GM23338 (cell line): ENCODE data around the gene GNL2. TPM values are rescaled to one million over a fixed set of nuclear protein-coding genes. Genes with fewer than 3 reads are reported as not detected.
"Not testable (repeated sequence)": the region's sequence is repeated elsewhere in the genome, so short reads cannot be mapped to it uniquely, and the experiment has no call there.

Source experiments
- ATAC-seq: fragments of 200-7000 bp; cut with Tn5 transposase; 3 replicates; pipeline ENCODE4 v1.9.1; 2020
- DNase-seq: peaks from one replicate; pipeline ENCODE4 v3.0.0-alpha.2; 2015; ENCODE audit warnings: low spot score
- H2AFZ ChIP-seq: fragments of 200-600 bp; sonication (generic); 2 replicates; pipeline ENCODE4 v1.8.0; 2016; ENCODE audit warnings: antibody characterized with exemption, mild to moderate bottlenecking, moderate library complexity
- H3F3A ChIP-seq: fragments of 200-600 bp; sonication (generic); replicated peaks from 2 replicates; pipeline ENCODE4 v1.8.0; 2017; ENCODE audit warnings: antibody characterized with exemption, mixed run types, low read depth
- H3K27ac ChIP-seq: fragments of 200-600 bp; sonication (generic); 2 replicates; pipeline ENCODE4 v1.6.1; 2016; ENCODE audit warnings: low read depth
- H3K27me3 ChIP-seq: fragments of 200-600 bp; sonication (generic); 2 replicates; pipeline ENCODE4 v1.8.0; 2016; ENCODE audit warnings: mild to moderate bottlenecking, mixed run types, moderate library complexity; ENCODE audit not compliant: insufficient read depth
- H3K36me3 ChIP-seq: fragments of 200-600 bp; sonication (generic); 2 replicates; pipeline ENCODE4 v1.8.0; 2016; ENCODE audit warnings: mild to moderate bottlenecking; ENCODE audit not compliant: insufficient read depth
- H3K4me1 ChIP-seq: fragments of 200-600 bp; sonication (generic); 2 replicates; pipeline ENCODE4 v1.8.0; 2016; ENCODE audit warnings: mild to moderate bottlenecking, moderate library complexity; ENCODE audit not compliant: insufficient read depth
- H3K4me2 ChIP-seq: fragments of 200-600 bp; sonication (generic); 2 replicates; pipeline ENCODE4 v1.7.1; 2017; ENCODE audit warnings: mixed run types
- H3K4me3 ChIP-seq: fragments of 200-600 bp; sonication (generic); 2 replicates; pipeline ENCODE4 v1.6.1; 2016; ENCODE audit warnings: mixed run types
- H3K79me2 ChIP-seq: fragments of 200-600 bp; sonication (generic); replicated peaks from 2 replicates; pipeline ENCODE4 v1.8.0; 2017; ENCODE audit warnings: mild to moderate bottlenecking; ENCODE audit not compliant: insufficient read depth
- H3K9me2 ChIP-seq: fragments of 200-600 bp; sonication (generic); 2 replicates; pipeline ENCODE4 v1.8.0; 2017; ENCODE audit not compliant: insufficient read depth
- H4K20me1 ChIP-seq: fragments of 200-600 bp; sonication (generic); replicated peaks from 2 replicates; pipeline ENCODE4 v1.8.0; 2017; ENCODE audit warnings: mild to moderate bottlenecking; ENCODE audit not compliant: insufficient read depth
- H3K27ac Mint-ChIP-seq: 2 replicates; pipeline ENCODE4 v1.8.0; 2020; ENCODE audit warnings: inconsistent platforms, mild to moderate bottlenecking, moderate library complexity, mixed read lengths
- H3K27me3 Mint-ChIP-seq: 3 replicates; pipeline ENCODE4 v1.8.0; 2022; ENCODE audit warnings: low read depth, mild to moderate bottlenecking, moderate library complexity, mixed read lengths, inconsistent platforms; ENCODE audit not compliant: insufficient read depth, poor library complexity
- H3K36me3 Mint-ChIP-seq: 3 replicates; pipeline ENCODE4 v1.8.0; 2021; ENCODE audit warnings: low read depth, mild to moderate bottlenecking, inconsistent platforms, moderate library complexity, mixed read lengths
- H3K4me1 Mint-ChIP-seq: 3 replicates; pipeline ENCODE4 v1.8.0; 2020; ENCODE audit warnings: mild to moderate bottlenecking, inconsistent platforms, mixed read lengths
- H3K4me3 Mint-ChIP-seq: 3 replicates; pipeline ENCODE4 v1.8.0; 2021; ENCODE audit warnings: moderate library complexity, mild to moderate bottlenecking, inconsistent platforms, mixed read lengths
- H3K9me3 Mint-ChIP-seq: 3 replicates; pipeline ENCODE4 v1.8.0; 2020; ENCODE audit warnings: moderate library complexity, mild to moderate bottlenecking, inconsistent platforms, mixed read lengths
- CREB1 ChIP-seq: fragments of 250-450 bp; sonication (Bioruptor Pico); IDR thresholded peaks from 2 replicates; pipeline ENCODE4 v1.5.0; 2020; ENCODE audit warnings: low read depth, mild to moderate bottlenecking, moderate library complexity
- CTCF ChIP-seq, 2 experiments: fragments of 200-600 bp in 1 of 2; sonication (generic) in 1 of 2; conservative IDR thresholded peaks; 2 replicates each; pipeline versions ENCODE4 v1.5.1 to v1.6.1; 2016 to 2017; ENCODE audit warnings: antibody characterized with exemption in 2 of 2, low read depth in 2 of 2, mild to moderate bottlenecking in 2 of 2, moderate library complexity in 1 of 2
- EZH2 ChIP-seq: fragments of 200-600 bp; sonication (generic); IDR thresholded peaks from one replicate; pipeline ENCODE4 v1.8.0; 2017; ENCODE audit warnings: antibody characterized with exemption, mild to moderate bottlenecking, low read depth; ENCODE audit not compliant: unreplicated experiment
- EZH2phosphoT487 ChIP-seq: fragments of 200-600 bp; sonication (generic); IDR thresholded peaks from one replicate; pipeline ENCODE4 v1.8.1; 2018; ENCODE audit warnings: antibody characterized with exemption; ENCODE audit not compliant: unreplicated experiment
- JUNB ChIP-seq: IDR thresholded peaks from one replicate; pipeline ENCODE4 v1.6.1; 2016; ENCODE audit warnings: antibody characterized with exemption; ENCODE audit not compliant: unreplicated experiment
- NANOG ChIP-seq: IDR thresholded peaks from 2 replicates; pipeline ENCODE4 v1.6.1; 2016; ENCODE audit warnings: antibody characterized with exemption, borderline replicate concordance
- POLR2AphosphoS5 ChIP-seq: IDR thresholded peaks from 2 replicates; pipeline ENCODE4 v1.6.1; 2016; ENCODE audit warnings: antibody characterized with exemption, low read depth
- REST ChIP-seq: IDR thresholded peaks from one replicate; pipeline ENCODE4 v1.6.1; 2018; ENCODE audit warnings: antibody characterized with exemption; ENCODE audit not compliant: unreplicated experiment
- ZNF114 ChIP-seq: fragments of 250-450 bp; sonication (Bioruptor Pico); IDR thresholded peaks from 2 replicates; pipeline ENCODE4 v1.5.0; 2020; ENCODE audit warnings: mild to moderate bottlenecking, moderate library complexity
- ZNF331 ChIP-seq: fragments of 250-450 bp; sonication (Bioruptor Pico); IDR thresholded peaks from 2 replicates; pipeline ENCODE4 v1.5.0; 2020; ENCODE audit warnings: low read depth, mild to moderate bottlenecking, moderate library complexity
- ZNF462 ChIP-seq: fragments of 250-450 bp; sonication (Bioruptor Pico); IDR thresholded peaks from 2 replicates; pipeline ENCODE4 v1.5.0; 2020; ENCODE audit warnings: mild to moderate bottlenecking, moderate library complexity
- polyA plus RNA-seq: library from polyadenylated mRNA; unstranded; fragments of >200 nt; fragmentation: Nextera tagmentation; extraction: Ambion mirVana; gene quantifications from 2 replicates; pipeline ENCODE4 v1.2.1, GENCODE V29; 2016
- total RNA-seq: library from RNA; depleted of rRNA; stranded (reverse); fragments of >200 nt; shearing (Covaris generic); gene quantifications from 2 replicates; pipeline ENCODE4 v1.2.3, GENCODE V29; 2014

The GNL2 gene
- total and polyA plus RNA-seq, 2 experiments from 2014 or later = 78.4 to 121 TPM

- peaks cover 52% of the 10 kb centered on the region for H3K36me3 Mint-ChIP-seq
- H3K27ac ChIP-seq, H3K4me3 Mint-ChIP-seq, H3K9me3 Mint-ChIP-seq, H3K4me1 Mint-ChIP-seq, H2AFZ ChIP-seq, H3K27me3 Mint-ChIP-seq, H3K27ac Mint-ChIP-seq, H3K4me2 ChIP-seq, H3F3A ChIP-seq, ATAC-seq, H3K4me1 ChIP-seq, H3K27me3 ChIP-seq, H3K4me3 ChIP-seq, H3K9me2 ChIP-seq, H3K79me2 ChIP-seq, DNase-seq, H3K36me3 ChIP-seq: not testable (repeated sequence)
- H4K20me1 ChIP-seq = peaks cover 15% of the 10 kb centered on the region
These were observed 56.6 kb downstream of the GNL2 start for GRCh38 chr1:37539154-37539553.

GRCh38 chr1:37537378-37537777 lies 58.4 kb downstream of the GNL2 start:
- no peaks in the 10 kb centered on the region for H3K27me3 ChIP-seq
- H3F3A ChIP-seq = no peaks in the 10 kb centered on the region
- Mint-ChIP-seq H3K27me3 (peaks cover 3% of the 10 kb centered on the region), H3K27ac (no peak overlapping the region), H3K36me3 (peaks cover 49% of the 10 kb centered on the region), H3K4me1 (no peaks in the 10 kb centered on the region), H3K4me3 (no peak overlapping the region), H3K9me3 (no peaks in the 10 kb centered on the region)
- H3K4me3 ChIP-seq = no peak overlapping the region
- DNase-seq (no peak), ATAC-seq (no peak)
- no peaks in the 10 kb centered on the region for H3K9me2 ChIP-seq
- no peaks in the 10 kb centered on the region for H3K4me1 ChIP-seq
- peaks cover 4% of the 10 kb centered on the region for H3K36me3 ChIP-seq
- H4K20me1 ChIP-seq = peaks cover 15% of the 10 kb centered on the region
- no peak overlapping the region for H3K27ac ChIP-seq
- peaks cover under 1% of the 10 kb centered on the region; the same call in 1 of the 2 replicates for H3K79me2 ChIP-seq
- no peak overlapping the region for H3K4me2 ChIP-seq
- no peak overlapping the region for H2AFZ ChIP-seq
- no peak for TF ChIP-seq JUNB
- TF ChIP-seq ZNF331 (CRISPR knock-in tag) = no peak
- no peak for TF ChIP-seq ZNF462 (CRISPR knock-in tag)
- TF ChIP-seq ZNF114 (CRISPR knock-in tag) = no peak
- TF ChIP-seq REST = no peak
- TF ChIP-seq CREB1 = no peak
- no peak for TF ChIP-seq EZH2
- no peak for TF ChIP-seq CTCF (conservative IDR thresholded peaks at IDR 0.05; ENCODE audit: low read depth in 2 of 2)
- no peak for TF ChIP-seq POLR2AphosphoS5
- TF ChIP-seq EZH2phosphoT487 = no peak
- TF ChIP-seq NANOG = no peak
